HCT116 (cell line): ENCODE measurements around the gene UCP2. TPM values are rescaled to one million over a fixed set of nuclear protein-coding genes. Genes with fewer than 3 reads are reported as not detected.

Experiments used
- ATAC-seq: fragments of 200-7000 bp; cut with Tn5 transposase; 2 replicates; pipeline ENCODE4 v1.9.1; 2020; ENCODE audit warnings: mild to moderate bottlenecking, moderate library complexity
- BruUV-seq: library from RNA; stranded (reverse); fragments of 400-500 nt; replicated peaks from 2 replicates; lab custom pipeline; 2021; lab: Mats Ljungman, UMichigan
- CTCF ChIA-PET: fragments of 300-600 bp; sonication (Branson Sonifier 250); formaldehyde crosslinking; loops from one replicate; lab custom pipeline; 2021; ENCODE audit warnings: antibody characterized with exemption; lab: Charles Lee
- POLR2A ChIA-PET: fragments of 300-600, 350-600 bp; sonication (Branson Sonifier 250); formaldehyde crosslinking; loops from one replicate; lab custom pipeline; 2021; ENCODE audit warnings: antibody characterized with exemption; lab: Charles Lee
- RAD21 ChIA-PET, 2 experiments: fragments of 300-600 bp; sonication (Branson Sonifier 250); formaldehyde crosslinking; loops; one replicate each; lab custom pipeline; 2023; ENCODE audit warnings: low total read pairs in 2 of 2; ENCODE audit not compliant: uncharacterized antibody in 2 of 2, unreplicated experiment in 2 of 2, low non-redundant PET in 1 of 2; lab: Charles Lee
- DNase-seq: peaks from one replicate; pipeline ENCODE4 v3.0.0-alpha.2; 2010; ENCODE audit warnings: low read depth, low spot score
- H2AFZ ChIP-seq: fragments of 200-600 bp; shearing (Covaris generic), sonication (generic); 2 replicates; pipeline ENCODE4 v1.6.1; 2017; ENCODE audit warnings: low read depth, mixed run types, mixed read lengths, antibody characterized with exemption, low read length; ENCODE audit not compliant: poor library complexity, severe bottlenecking
- H3K27ac ChIP-seq: 2 replicates; pipeline ENCODE4 v1.5.1; 2012; ENCODE audit warnings: low read depth, low read length
- H3K27me3 ChIP-seq: fragments of 200-600 bp; sonication (generic); 2 replicates; pipeline ENCODE4 v1.6.1; 2016; ENCODE audit warnings: mixed run types, low read length, mixed read lengths; ENCODE audit not compliant: insufficient read depth
- H3K36me3 ChIP-seq, 2 experiments: fragments of 200-500 bp in 1 of 2; fragments of 200-600 bp in 1 of 2; sonication (Bioruptor generic) in 1 of 2; sonication (generic) in 1 of 2; 2 replicates each; pipeline versions ENCODE4 v1.5.1 to v1.6.1; 2014 to 2016; ENCODE audit warnings: low read length in 2 of 2, inconsistent platforms in 1 of 2, mixed read lengths in 1 of 2, mixed run types in 1 of 2; ENCODE audit not compliant: insufficient read depth in 2 of 2, control insufficient read depth in 1 of 2
- H3K4me1 ChIP-seq, 2 experiments: fragments of 200-600 bp in 1 of 2; sonication (generic) in 1 of 2; 2 replicates each; pipeline versions ENCODE4 v1.5.1 to v1.6.1; 2012 to 2017; ENCODE audit warnings: low read length in 2 of 2, inconsistent platforms in 1 of 2, mild to moderate bottlenecking in 1 of 2, mixed read lengths in 1 of 2, mixed run types in 1 of 2, moderate library complexity in 1 of 2; ENCODE audit not compliant: insufficient read depth in 2 of 2, control insufficient read depth in 1 of 2
- H3K4me2 ChIP-seq: fragments of 200-600 bp; sonication (generic); 2 replicates; pipeline ENCODE4 v1.6.1; 2017; ENCODE audit warnings: mixed run types, low read length, mixed read lengths
- H3K4me3 ChIP-seq, 2 experiments: fragments of 200-600 bp in 1 of 2; sonication (generic) in 1 of 2; replicated peaks in 1 of 2; 2 replicates each; pipeline ENCODE4 v1.5.1; 2011 to 2016; ENCODE audit warnings: low read length in 2 of 2, control low read depth in 1 of 2, low read depth in 1 of 2, mild to moderate bottlenecking in 1 of 2, mixed read lengths in 1 of 2, mixed run types in 1 of 2
- H3K79me2 ChIP-seq: fragments of 200-600 bp; sonication (generic); 2 replicates; pipeline ENCODE4 v1.6.1; 2017; ENCODE audit warnings: mild to moderate bottlenecking, mixed run types, low read length, moderate library complexity, mixed read lengths; ENCODE audit not compliant: insufficient read depth
- H3K9ac ChIP-seq: fragments of 200-600 bp; sonication (generic); 2 replicates; pipeline ENCODE4 v1.6.1; 2016; ENCODE audit warnings: low read length, mixed read lengths
- H3K9me2 ChIP-seq: fragments of 200-600 bp; sonication (generic), shearing (Covaris generic); 2 replicates; pipeline ENCODE4 v1.6.1; 2017; ENCODE audit warnings: mixed run types, mild to moderate bottlenecking, moderate library complexity; ENCODE audit not compliant: insufficient read depth
- H3K9me3 ChIP-seq, 2 experiments: fragments of 200-500 bp in 1 of 2; fragments of 200-600 bp in 1 of 2; sonication (Bioruptor generic) in 1 of 2; sonication (generic) in 1 of 2; 2 replicates each; pipeline ENCODE4 v1.6.1; 2014 to 2017; ENCODE audit warnings: low read length in 2 of 2, mixed read lengths in 2 of 2, inconsistent platforms in 1 of 2, low read depth in 1 of 2, mild to moderate bottlenecking in 1 of 2, mixed run types in 1 of 2, moderate library complexity in 1 of 2; ENCODE audit not compliant: control insufficient read depth in 1 of 2, insufficient read depth in 1 of 2
- H4K20me1 ChIP-seq: fragments of 200-600 bp; sonication (generic), shearing (Covaris generic); 2 replicates; pipeline ENCODE4 v1.6.1; 2017; ENCODE audit warnings: mixed run types, mild to moderate bottlenecking, moderate library complexity; ENCODE audit not compliant: insufficient read depth
- ATF3 ChIP-seq: IDR thresholded peaks from 2 replicates; pipeline ENCODE4 v1.6.1; 2012
- CBX3 ChIP-seq: IDR thresholded peaks from 2 replicates; pipeline ENCODE4 v1.6.1; 2012; ENCODE audit warnings: low read depth
- CTCF ChIP-seq, 3 experiments: fragments of 200-600 bp in 1 of 3; sonication (generic) in 1 of 3; IDR thresholded peaks in 2 of 3; conservative IDR thresholded peaks in 1 of 3; 2 replicates each; pipeline ENCODE4 v1.5.1; 2012 to 2017; ENCODE audit warnings: low read depth in 2 of 3, low read length in 2 of 3, antibody characterized with exemption in 1 of 3, borderline replicate concordance in 1 of 3, control low read depth in 1 of 3, mild to moderate bottlenecking in 1 of 3, mixed read lengths in 1 of 3, mixed run types in 1 of 3, moderate library complexity in 1 of 3; ENCODE audit not compliant: insufficient read depth in 1 of 3
- EGR1 ChIP-seq: IDR thresholded peaks from 2 replicates; pipeline ENCODE4 v1.6.1; 2012; ENCODE audit warnings: low read depth
- ELF1 ChIP-seq: IDR thresholded peaks from 2 replicates; pipeline ENCODE4 v1.6.1; 2012; ENCODE audit warnings: low read depth, borderline replicate concordance
- EZH2 ChIP-seq: fragments of 200-600 bp; sonication (generic); IDR thresholded peaks from 2 replicates; pipeline ENCODE4 v1.6.1; 2017; ENCODE audit warnings: antibody characterized with exemption, mixed run types
- EZH2phosphoT487 ChIP-seq: fragments of 200-600 bp; IDR thresholded peaks from 2 replicates; pipeline ENCODE4 v1.6.1; 2018; ENCODE audit warnings: antibody characterized with exemption, borderline replicate concordance
- FOSL1 ChIP-seq: IDR thresholded peaks from 2 replicates; pipeline ENCODE4 v1.6.1; 2012; ENCODE audit warnings: low read depth
- JUND ChIP-seq: IDR thresholded peaks from 2 replicates; pipeline ENCODE4 v1.6.1; 2012
- POLR2A ChIP-seq: IDR thresholded peaks from 2 replicates; pipeline ENCODE4 v1.7.0; 2011; ENCODE audit warnings: borderline replicate concordance; ENCODE audit not compliant: insufficient read depth, insufficient read length; ENCODE audit errors: extremely low read depth
- POLR2AphosphoS5 ChIP-seq: IDR thresholded peaks from 2 replicates; pipeline ENCODE4 v1.6.1; 2011; ENCODE audit warnings: mild to moderate bottlenecking, low read depth, low read length, moderate library complexity
- RAD21 ChIP-seq: IDR thresholded peaks from 2 replicates; pipeline ENCODE4 v1.6.1; 2012; ENCODE audit warnings: low read depth, mild to moderate bottlenecking
- SP1 ChIP-seq: IDR thresholded peaks from 2 replicates; pipeline ENCODE4 v1.6.1; 2012; ENCODE audit warnings: low read depth
- SRF ChIP-seq: IDR thresholded peaks from 2 replicates; pipeline ENCODE4 v1.6.1; 2012; ENCODE audit warnings: low read depth
- TCF7L2 ChIP-seq: IDR thresholded peaks from 2 replicates; pipeline ENCODE4 v1.7.0; 2011; ENCODE audit warnings: borderline replicate concordance, inconsistent platforms; ENCODE audit not compliant: insufficient read depth, insufficient read length; ENCODE audit errors: extremely low read depth
- YY1 ChIP-seq: IDR thresholded peaks from 2 replicates; pipeline ENCODE4 v1.6.1; 2011; ENCODE audit warnings: low read length, low read depth, moderate library complexity, mild to moderate bottlenecking; ENCODE audit not compliant: insufficient replicate concordance; ENCODE audit errors: extremely low read depth
- ZBTB33 ChIP-seq: IDR thresholded peaks from 2 replicates; pipeline ENCODE4 v1.6.1; 2011; ENCODE audit warnings: mild to moderate bottlenecking, low read length, moderate library complexity; ENCODE audit not compliant: insufficient replicate concordance; ENCODE audit errors: extremely low read depth
- ZFX ChIP-seq: fragments of 450-650 bp; IDR thresholded peaks from 2 replicates; pipeline ENCODE4 v1.6.1; 2017
- ZNF274 ChIP-seq: fragments of 200-500 bp; sonication (Bioruptor generic); IDR thresholded peaks from 2 replicates; pipeline ENCODE4 v1.6.1; 2014; ENCODE audit warnings: mild to moderate bottlenecking, low read depth, low read length, inconsistent platforms
- intact Hi-C: fragments of 100-400 bp; cut with micrococcal nuclease; formaldehyde crosslinking; loops from 2 replicates; pipeline ENCODE4 v1.10.0; 2022
- total RNA-seq: library from RNA; stranded (reverse); gene quantifications from one replicate; pipeline ENCODE4 v1.2.1, GENCODE V29; 2021; ENCODE audit not compliant: unreplicated experiment

The UCP2 gene
- total RNA-seq, 1 experiment from 2014 or later: 20.4 TPM

- Histone ChIP-seq H3K9ac (peak overlapping the region; percentile 66), H2AFZ (peak overlapping the region; percentile 56), H3K9me2 (no peaks in the 10 kb centered on the region), H3K4me2 (peak overlapping the region; percentile 91), H3K4me3 (peak overlapping the region; percentile 57 to 66), H3K79me2 (0 out of 2 replicates have a peak, but pooled peaks cover 3% of the 10 kb centered on the region), H3K9me3 (no peaks in the 10 kb centered on the region), H3K4me1 (peaks cover 16 to 37% of the 10 kb centered on the region in 2 experiments), H3K36me3 (no peaks in the 10 kb centered on the region), H3K27me3 (no peaks in the 10 kb centered on the region), H4K20me1 (no peaks in the 10 kb centered on the region), H3K27ac (peak overlapping the region; percentile 85)
- ChIA-PET POLR2A (interaction anchor here (1.1 kb wide), 1 partner anchor 10 kb away, joined by 3 read pairs; no protein-coding TSS in a partner anchor), RAD21 (interaction anchor here (0.6 to 0.7 kb wide), 2 partner anchors 187 kb away, joined by 5 to 6 read pairs; partner anchors contain the start of gene C2CD3 (in 2 of the 2)), CTCF (no interaction called here)
- ATAC-seq (peak; percentile 90), DNase-seq (peak; percentile 83)
- intact Hi-C loops: loop anchor here (5.0 kb wide), 1 partner anchor 189 kb away; the partner anchor contains the start of genes C2CD3 and PPME1
- no TSS peak for BruUV-seq
- TF ChIP-seq CBX3: no peak; the same call in 1 of the 2 replicates
- peak; percentile 52; the same call in 1 of the 2 replicates for TF ChIP-seq POLR2AphosphoS5
- TF ChIP-seq ZNF274: no peak
- TF ChIP-seq POLR2A: peak; percentile 36
- peak; percentile 73 for TF ChIP-seq SP1
- no peak for TF ChIP-seq JUND
- TF ChIP-seq YY1: peak; percentile 34
- no peak for TF ChIP-seq TCF7L2
- TF ChIP-seq FOSL1: no peak
- no peak for TF ChIP-seq ATF3
- TF ChIP-seq RAD21: no peak
- no peak for TF ChIP-seq ELF1
- no peak for TF ChIP-seq ZBTB33
- TF ChIP-seq ZFX: peak; percentile 62; the same call in 1 of the 2 replicates
- no peak for TF ChIP-seq EZH2
- TF ChIP-seq CTCF (IDR thresholded peaks at IDR 0.05 in 2 of 3, conservative IDR thresholded peaks at IDR 0.05 in 1 of 3; ENCODE audit: borderline replicate concordance in 1 of 3, insufficient read depth in 1 of 3, low read depth in 2 of 3, low read length in 2 of 3): no peak
- TF ChIP-seq EZH2phosphoT487: no peak
- no peak for TF ChIP-seq EGR1
- no peak for TF ChIP-seq SRF
These were observed 522 bp upstream of the UCP2 start for GRCh38 chr11:73982990-73983740.
